Activated CD4-positive, alpha-beta T cell treated with anti-CD3 and anti-CD28 coated beads, Interleukin-2, amount 10 ng/mL, durations not matched to agents 24 days and 14 days (primary cell): ENCODE results near the gene ZER1. TPM values are rescaled to one million over a fixed set of nuclear protein-coding genes. Genes with fewer than 3 reads are reported as not detected.

Source experiments
- DNase-seq: peaks from one replicate; pipeline ENCODE4 v3.0.0; 2022
- H3K27ac Mint-ChIP-seq: one replicate; pipeline ENCODE4 v1.8.0; 2022; ENCODE audit warnings: mild to moderate bottlenecking, mixed read lengths
- H3K27me3 Mint-ChIP-seq: one replicate; pipeline ENCODE4 v1.8.0; 2022; ENCODE audit warnings: mixed read lengths
- H3K36me3 Mint-ChIP-seq: one replicate; pipeline ENCODE4 v1.8.0; 2022; ENCODE audit warnings: low read depth, mild to moderate bottlenecking, mixed read lengths
- H3K4me1 Mint-ChIP-seq: one replicate; pipeline ENCODE4 v1.8.0; 2021; ENCODE audit warnings: mixed read lengths
- H3K4me3 Mint-ChIP-seq: one replicate; pipeline ENCODE4 v1.8.0; 2022; ENCODE audit warnings: mild to moderate bottlenecking, moderate library complexity, mixed read lengths
- H3K9me3 Mint-ChIP-seq: one replicate; pipeline ENCODE4 v1.8.0; 2021; ENCODE audit warnings: mixed read lengths
- intact Hi-C: fragments of 100-400 bp; cut with micrococcal nuclease; formaldehyde crosslinking; loops from one replicate; pipeline ENCODE4 v1.15.1; 2023
- total RNA-seq: library from RNA; stranded (reverse); gene quantifications from 2 replicates; pipeline ENCODE4 v1.2.3, GENCODE V29; 2022

ZER1 gene
- total RNA-seq, 1 donor from 2014 or later, result 12.3 TPM

- Mint-ChIP-seq H3K4me3 (peak overlapping the region; percentile 99), H3K27ac (peak overlapping the region; percentile 94), H3K9me3 (no peaks in the 10 kb centered on the region), H3K27me3 (no peaks in the 10 kb centered on the region), H3K36me3 (peaks cover 19% of the 10 kb centered on the region), H3K4me1 (peaks cover 37% of the 10 kb centered on the region)
- intact Hi-C loops, result loop anchor here (5.0 kb wide), 1 partner anchor 94 kb away; the partner anchor contains the start of gene ENDOG
- DNase-seq, result no peak
Measured at GRCh38 chr9:128723352-128723865, 48.3 kb downstream of the ZER1 start.

- H3K36me3 Mint-ChIP-seq, result peaks cover 19% of the 10 kb centered on the region
- intact Hi-C loops, result loop anchor here (5.0 kb wide), 1 partner anchor 95 kb away; the partner anchor contains the start of gene ENDOG
Measured at GRCh38 chr9:128722380-128723351, 49.1 kb downstream of the ZER1 start.

GRCh38 chr9:128721487-128722010 is 50.2 kb downstream of the ZER1 start:
- Mint-ChIP-seq H3K4me3 (peak overlapping the region; percentile 99), H3K27me3 (no peaks in the 10 kb centered on the region)
- intact Hi-C loops, result loop anchor here (5.0 kb wide), 1 partner anchor 96 kb away; the partner anchor contains the start of gene ENDOG

More at GRCh38 chr9:128722380-128723351, 49.1 kb downstream of the ZER1 start:
- H3K9me3 Mint-ChIP-seq, result no peaks in the 10 kb centered on the region
- H3K27me3 Mint-ChIP-seq, result no peaks in the 10 kb centered on the region
- H3K27ac Mint-ChIP-seq, result peak overlapping the region; percentile 94
- DNase-seq, result no peak
- peaks cover 37% of the 10 kb centered on the region for H3K4me1 Mint-ChIP-seq
- peak overlapping the region; percentile 99 for H3K4me3 Mint-ChIP-seq

GRCh38 chr9:128720841-128721486 is 50.8 kb downstream of the ZER1 start:
- no peaks in the 10 kb centered on the region for H3K9me3 Mint-ChIP-seq
- H3K27ac Mint-ChIP-seq, result no peak overlapping the region
- intact Hi-C loops, result loop anchor here (5.0 kb wide), 1 partner anchor 96 kb away; the partner anchor contains the start of gene ENDOG
- peaks cover 17% of the 10 kb centered on the region for H3K36me3 Mint-ChIP-seq
- H3K27me3 Mint-ChIP-seq, result no peaks in the 10 kb centered on the region
- peaks cover 31% of the 10 kb centered on the region for H3K4me1 Mint-ChIP-seq
- H3K4me3 Mint-ChIP-seq, result no peak overlapping the region
- no peak for DNase-seq

More at GRCh38 chr9:128721487-128722010, 50.2 kb downstream of the ZER1 start:
- no peaks in the 10 kb centered on the region for H3K9me3 Mint-ChIP-seq
- H3K27ac Mint-ChIP-seq, result no peak overlapping the region
- peaks cover 17% of the 10 kb centered on the region for H3K36me3 Mint-ChIP-seq
- peaks cover 34% of the 10 kb centered on the region for H3K4me1 Mint-ChIP-seq
- DNase-seq, result no peak

- Mint-ChIP-seq H3K4me1 (peaks cover 26% of the 10 kb centered on the region), H3K9me3 (no peaks in the 10 kb centered on the region), H3K36me3 (peaks cover 17% of the 10 kb centered on the region), H3K27ac (no peak overlapping the region), H3K4me3 (no peak overlapping the region), H3K27me3 (no peaks in the 10 kb centered on the region)
- DNase-seq, result no peak
- intact Hi-C loops, result loop anchor here (5.0 kb wide), 1 partner anchor 97 kb away; the partner anchor contains the start of gene ENDOG
Measured at GRCh38 chr9:128719919-128720605, 51.7 kb downstream of the ZER1 start.

- Mint-ChIP-seq H3K4me3 (no peak overlapping the region), H3K4me1 (peaks cover 15% of the 10 kb centered on the region), H3K27me3 (no peaks in the 10 kb centered on the region), H3K27ac (no peak overlapping the region), H3K9me3 (no peaks in the 10 kb centered on the region), H3K36me3 (peaks cover 18% of the 10 kb centered on the region)
- no peak for DNase-seq
- intact Hi-C loops, result no loop called here
Measured at GRCh38 chr9:128718475-128718874, 53.3 kb downstream of the ZER1 start.

- DNase-seq, result no peak
- Mint-ChIP-seq H3K9me3 (no peaks in the 10 kb centered on the region), H3K4me3 (no peak overlapping the region), H3K4me1 (peaks cover 10% of the 10 kb centered on the region), H3K27ac (no peak overlapping the region), H3K36me3 (peaks cover 16% of the 10 kb centered on the region), H3K27me3 (no peaks in the 10 kb centered on the region)
- intact Hi-C loops, result no loop called here
Measured at GRCh38 chr9:128718047-128718446, 53.7 kb downstream of the ZER1 start.

- no peak overlapping the region for H3K4me3 Mint-ChIP-seq
- intact Hi-C loops, result no loop called here
- no peak overlapping the region for H3K27ac Mint-ChIP-seq
- H3K4me1 Mint-ChIP-seq, result no peaks in the 10 kb centered on the region
- H3K36me3 Mint-ChIP-seq, result peaks cover 16% of the 10 kb centered on the region
- DNase-seq, result no peak
- H3K9me3 Mint-ChIP-seq, result no peaks in the 10 kb centered on the region
- H3K27me3 Mint-ChIP-seq, result no peaks in the 10 kb centered on the region
Measured at GRCh38 chr9:128716581-128717254, 55.0 kb downstream of the ZER1 start.

GRCh38 chr9:128715436-128715750 is 56.3 kb downstream of the ZER1 start:
- H3K27ac Mint-ChIP-seq, result no peak overlapping the region
- no peak overlapping the region for H3K4me3 Mint-ChIP-seq
- intact Hi-C loops, result no loop called here
- H3K27me3 Mint-ChIP-seq, result no peaks in the 10 kb centered on the region
- no peak for DNase-seq
- H3K36me3 Mint-ChIP-seq, result peaks cover 9% of the 10 kb centered on the region
- H3K4me1 Mint-ChIP-seq, result no peaks in the 10 kb centered on the region
- H3K9me3 Mint-ChIP-seq, result no peaks in the 10 kb centered on the region

GRCh38 chr9:128714586-128715435 is 56.9 kb downstream of the ZER1 start:
- DNase-seq, result no peak
- H3K36me3 Mint-ChIP-seq, result peaks cover 11% of the 10 kb centered on the region
- H3K27ac Mint-ChIP-seq, result no peak overlapping the region
- no peak overlapping the region for H3K4me3 Mint-ChIP-seq
- no peaks in the 10 kb centered on the region for H3K4me1 Mint-ChIP-seq
- intact Hi-C loops, result no loop called here
- H3K27me3 Mint-ChIP-seq, result no peaks in the 10 kb centered on the region
- H3K9me3 Mint-ChIP-seq, result no peaks in the 10 kb centered on the region

- H3K4me1 Mint-ChIP-seq, result no peaks in the 10 kb centered on the region
- no peak overlapping the region for H3K4me3 Mint-ChIP-seq
- H3K9me3 Mint-ChIP-seq, result no peaks in the 10 kb centered on the region
- H3K27me3 Mint-ChIP-seq, result no peaks in the 10 kb centered on the region
- no peak overlapping the region for H3K27ac Mint-ChIP-seq
- H3K36me3 Mint-ChIP-seq, result peaks cover 7% of the 10 kb centered on the region
- intact Hi-C loops, result no loop called here
- no peak for DNase-seq
Measured at GRCh38 chr9:128713941-128714573, 57.7 kb downstream of the ZER1 start.

- H3K27me3 Mint-ChIP-seq, result no peaks in the 10 kb centered on the region
- H3K27ac Mint-ChIP-seq, result no peak overlapping the region
- H3K4me1 Mint-ChIP-seq, result no peaks in the 10 kb centered on the region
- no peaks in the 10 kb centered on the region for H3K9me3 Mint-ChIP-seq
- no peak overlapping the region for H3K4me3 Mint-ChIP-seq
- intact Hi-C loops, result no loop called here
- no peak for DNase-seq
- peaks cover 7% of the 10 kb centered on the region for H3K36me3 Mint-ChIP-seq
Measured at GRCh38 chr9:128713411-128713780, 58.3 kb downstream of the ZER1 start.
